HUES48 (cell line): ENCODE results near the gene KDM4C.

Experiments
- H3K27ac ChIP-seq: one replicate; pipeline ENCODE4 v1.7.0; 2013; ENCODE audit warnings: low read depth, low read length, inconsistent platforms
- H3K27me3 ChIP-seq: 2 replicates; pipeline ENCODE4 v1.6.1; 2013; ENCODE audit warnings: mild to moderate bottlenecking, low read length; ENCODE audit not compliant: control insufficient read depth, insufficient read depth
- H3K36me3 ChIP-seq: 2 replicates; pipeline ENCODE4 v1.6.1; 2013; ENCODE audit warnings: low read length; ENCODE audit not compliant: control insufficient read depth, insufficient read depth
- H3K4me1 ChIP-seq: 2 replicates; pipeline ENCODE4 v1.6.1; 2013; ENCODE audit warnings: mild to moderate bottlenecking, low read length; ENCODE audit not compliant: control insufficient read depth, insufficient read depth
- H3K4me3 ChIP-seq: 2 replicates; pipeline ENCODE4 v1.5.1; 2013; ENCODE audit warnings: mild to moderate bottlenecking, low read depth, low read length
- H3K9ac ChIP-seq: 2 replicates; pipeline ENCODE4 v1.6.1; 2013; ENCODE audit warnings: mild to moderate bottlenecking, low read depth, low read length, moderate library complexity
- H3K9me3 ChIP-seq: 2 replicates; pipeline ENCODE4 v1.6.1; 2013; ENCODE audit warnings: low read length; ENCODE audit not compliant: control insufficient read depth, insufficient read depth

The KDM4C gene

GRCh38 chr9:6930827-6931226, 173.1 kb downstream of the KDM4C start:
- no peaks in the 10 kb centered on the region for H3K27me3 ChIP-seq
- no peaks in the 10 kb centered on the region for H3K9me3 ChIP-seq
- H3K27ac ChIP-seq, result no peak overlapping the region
- no peak overlapping the region for H3K9ac ChIP-seq
- no peak overlapping the region for H3K4me3 ChIP-seq
- no peaks in the 10 kb centered on the region for H3K36me3 ChIP-seq
- H3K4me1 ChIP-seq, result peaks cover 3% of the 10 kb centered on the region; the same call in 1 of the 2 replicates

- H3K4me3 ChIP-seq, result no peak overlapping the region
- H3K27me3 ChIP-seq, result no peaks in the 10 kb centered on the region
- no peak overlapping the region for H3K27ac ChIP-seq
- no peaks in the 10 kb centered on the region for H3K9me3 ChIP-seq
- H3K9ac ChIP-seq, result no peak overlapping the region
- peaks cover 3% of the 10 kb centered on the region; the same call in 1 of the 2 replicates for H3K4me1 ChIP-seq
- no peaks in the 10 kb centered on the region for H3K36me3 ChIP-seq
Measured at GRCh38 chr9:6931913-6932312, 174.1 kb downstream of the KDM4C start.

GRCh38 chr9:6936103-6936502, 178.3 kb downstream of the KDM4C start:
- Histone ChIP-seq H3K4me1 (no peaks in the 10 kb centered on the region), H3K27me3 (no peaks in the 10 kb centered on the region), H3K36me3 (no peaks in the 10 kb centered on the region), H3K27ac (no peak overlapping the region), H3K4me3 (no peak overlapping the region), H3K9me3 (no peaks in the 10 kb centered on the region; the same call in 1 of the 2 replicates), H3K9ac (no peak overlapping the region)

- Histone ChIP-seq H3K9me3 (no peaks in the 10 kb centered on the region; the same call in 1 of the 2 replicates), H3K4me3 (no peak overlapping the region), H3K27me3 (no peaks in the 10 kb centered on the region), H3K36me3 (no peaks in the 10 kb centered on the region), H3K4me1 (no peaks in the 10 kb centered on the region), H3K9ac (no peak overlapping the region), H3K27ac (no peak overlapping the region)
Measured at GRCh38 chr9:6937209-6937608, 179.4 kb downstream of the KDM4C start.

- H3K4me1 ChIP-seq, result no peaks in the 10 kb centered on the region
- no peaks in the 10 kb centered on the region for H3K27me3 ChIP-seq
- H3K9ac ChIP-seq, result no peak overlapping the region
- H3K9me3 ChIP-seq, result no peaks in the 10 kb centered on the region; the same call in 1 of the 2 replicates
- H3K36me3 ChIP-seq, result no peaks in the 10 kb centered on the region
- H3K27ac ChIP-seq, result no peak overlapping the region
- H3K4me3 ChIP-seq, result no peak overlapping the region
Measured at GRCh38 chr9:6938447-6938846, 180.7 kb downstream of the KDM4C start.

- H3K9ac ChIP-seq, result no peak overlapping the region
- no peak overlapping the region for H3K27ac ChIP-seq
- H3K27me3 ChIP-seq, result no peaks in the 10 kb centered on the region
- no peaks in the 10 kb centered on the region; the same call in 1 of the 2 replicates for H3K9me3 ChIP-seq
- no peak overlapping the region for H3K4me3 ChIP-seq
- no peaks in the 10 kb centered on the region for H3K36me3 ChIP-seq
- no peaks in the 10 kb centered on the region for H3K4me1 ChIP-seq
Measured at GRCh38 chr9:6938873-6939272, 181.1 kb downstream of the KDM4C start.

GRCh38 chr9:6941501-6941900, 183.7 kb downstream of the KDM4C start:
- no peaks in the 10 kb centered on the region; the same call in 1 of the 2 replicates for H3K9me3 ChIP-seq
- H3K4me3 ChIP-seq, result no peak overlapping the region
- no peaks in the 10 kb centered on the region for H3K36me3 ChIP-seq
- no peaks in the 10 kb centered on the region for H3K4me1 ChIP-seq
- no peak overlapping the region for H3K27ac ChIP-seq
- no peak overlapping the region for H3K9ac ChIP-seq
- H3K27me3 ChIP-seq, result no peaks in the 10 kb centered on the region

GRCh38 chr9:6942406-6942805, 184.6 kb downstream of the KDM4C start:
- Histone ChIP-seq H3K27me3 (no peaks in the 10 kb centered on the region), H3K4me1 (no peaks in the 10 kb centered on the region), H3K9ac (no peak overlapping the region), H3K36me3 (no peaks in the 10 kb centered on the region), H3K4me3 (no peak overlapping the region), H3K9me3 (no peaks in the 10 kb centered on the region; the same call in 1 of the 2 replicates), H3K27ac (no peak overlapping the region)

- no peaks in the 10 kb centered on the region for H3K27me3 ChIP-seq
- no peaks in the 10 kb centered on the region for H3K36me3 ChIP-seq
- H3K4me3 ChIP-seq, result no peak overlapping the region
- no peak overlapping the region for H3K27ac ChIP-seq
- no peak overlapping the region for H3K9ac ChIP-seq
- no peaks in the 10 kb centered on the region for H3K4me1 ChIP-seq
- no peaks in the 10 kb centered on the region; the same call in 1 of the 2 replicates for H3K9me3 ChIP-seq
Measured at GRCh38 chr9:6943293-6943692, 185.5 kb downstream of the KDM4C start.

GRCh38 chr9:6944093-6944551, 186.3 kb downstream of the KDM4C start:
- Histone ChIP-seq H3K4me3 (no peak overlapping the region), H3K9ac (no peak overlapping the region), H3K36me3 (no peaks in the 10 kb centered on the region), H3K4me1 (no peaks in the 10 kb centered on the region), H3K9me3 (no peaks in the 10 kb centered on the region; the same call in 1 of the 2 replicates), H3K27ac (no peak overlapping the region), H3K27me3 (no peaks in the 10 kb centered on the region)

- H3K36me3 ChIP-seq, result no peaks in the 10 kb centered on the region
- H3K27ac ChIP-seq, result no peak overlapping the region
- H3K9ac ChIP-seq, result no peak overlapping the region
- no peaks in the 10 kb centered on the region for H3K27me3 ChIP-seq
- H3K4me3 ChIP-seq, result no peak overlapping the region
- no peaks in the 10 kb centered on the region for H3K9me3 ChIP-seq
- H3K4me1 ChIP-seq, result no peaks in the 10 kb centered on the region
Measured at GRCh38 chr9:6944896-6945295, 187.1 kb downstream of the KDM4C start.

- no peak overlapping the region for H3K9ac ChIP-seq
- H3K36me3 ChIP-seq, result no peaks in the 10 kb centered on the region
- no peak overlapping the region for H3K4me3 ChIP-seq
- no peak overlapping the region for H3K27ac ChIP-seq
- no peaks in the 10 kb centered on the region for H3K27me3 ChIP-seq
- no peaks in the 10 kb centered on the region for H3K9me3 ChIP-seq
- H3K4me1 ChIP-seq, result no peaks in the 10 kb centered on the region
Measured at GRCh38 chr9:6945816-6946215, 188.0 kb downstream of the KDM4C start.
